ENCODE measurements around the gene WBP1. TPM values are rescaled to one million over a fixed set of nuclear protein-coding genes. Genes with fewer than 3 reads are reported as not detected.
A peak's percentile ranks its signal among the peaks of the same experiment; 100 is the strongest.

WBP1 gene
- total RNA-seq, 1 experiment from 2014 or later, result 66.0 TPM

DNA sequence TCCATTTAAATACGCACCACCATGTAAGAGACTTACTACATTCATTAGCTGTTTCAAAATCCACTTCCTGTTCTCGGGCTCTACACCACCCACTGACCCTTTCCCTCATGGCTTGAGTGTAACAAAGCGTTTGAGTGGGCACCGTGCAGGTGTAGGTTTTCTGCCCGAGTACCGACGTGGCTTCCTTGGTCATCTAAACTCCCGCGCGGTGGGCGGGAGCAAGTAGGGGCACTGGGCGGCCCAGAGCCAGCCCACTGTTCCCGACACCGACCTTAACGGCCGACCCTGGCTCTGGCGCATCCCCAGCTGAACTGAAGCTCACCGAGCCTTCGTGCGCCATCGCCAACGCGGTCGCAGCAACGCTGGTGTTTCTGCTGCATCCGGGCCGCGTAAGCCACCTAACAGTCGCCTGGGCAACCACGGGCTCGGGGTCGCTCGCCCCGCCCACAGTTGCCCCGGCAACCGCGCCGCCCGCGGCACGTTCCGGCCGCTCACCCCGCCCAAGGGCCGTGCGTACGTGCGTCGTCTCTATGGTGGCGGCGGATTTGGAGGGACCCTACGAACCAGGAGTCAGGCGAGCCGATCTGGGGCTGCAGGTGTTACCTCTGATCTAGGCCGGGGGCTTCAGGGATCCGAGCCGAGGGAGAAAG, 36.9 kb upstream of the WBP1 start, which contains the start of the genes C2orf81 and WDR54 (continued):
- TF ChIP-seq, protein P1, sequence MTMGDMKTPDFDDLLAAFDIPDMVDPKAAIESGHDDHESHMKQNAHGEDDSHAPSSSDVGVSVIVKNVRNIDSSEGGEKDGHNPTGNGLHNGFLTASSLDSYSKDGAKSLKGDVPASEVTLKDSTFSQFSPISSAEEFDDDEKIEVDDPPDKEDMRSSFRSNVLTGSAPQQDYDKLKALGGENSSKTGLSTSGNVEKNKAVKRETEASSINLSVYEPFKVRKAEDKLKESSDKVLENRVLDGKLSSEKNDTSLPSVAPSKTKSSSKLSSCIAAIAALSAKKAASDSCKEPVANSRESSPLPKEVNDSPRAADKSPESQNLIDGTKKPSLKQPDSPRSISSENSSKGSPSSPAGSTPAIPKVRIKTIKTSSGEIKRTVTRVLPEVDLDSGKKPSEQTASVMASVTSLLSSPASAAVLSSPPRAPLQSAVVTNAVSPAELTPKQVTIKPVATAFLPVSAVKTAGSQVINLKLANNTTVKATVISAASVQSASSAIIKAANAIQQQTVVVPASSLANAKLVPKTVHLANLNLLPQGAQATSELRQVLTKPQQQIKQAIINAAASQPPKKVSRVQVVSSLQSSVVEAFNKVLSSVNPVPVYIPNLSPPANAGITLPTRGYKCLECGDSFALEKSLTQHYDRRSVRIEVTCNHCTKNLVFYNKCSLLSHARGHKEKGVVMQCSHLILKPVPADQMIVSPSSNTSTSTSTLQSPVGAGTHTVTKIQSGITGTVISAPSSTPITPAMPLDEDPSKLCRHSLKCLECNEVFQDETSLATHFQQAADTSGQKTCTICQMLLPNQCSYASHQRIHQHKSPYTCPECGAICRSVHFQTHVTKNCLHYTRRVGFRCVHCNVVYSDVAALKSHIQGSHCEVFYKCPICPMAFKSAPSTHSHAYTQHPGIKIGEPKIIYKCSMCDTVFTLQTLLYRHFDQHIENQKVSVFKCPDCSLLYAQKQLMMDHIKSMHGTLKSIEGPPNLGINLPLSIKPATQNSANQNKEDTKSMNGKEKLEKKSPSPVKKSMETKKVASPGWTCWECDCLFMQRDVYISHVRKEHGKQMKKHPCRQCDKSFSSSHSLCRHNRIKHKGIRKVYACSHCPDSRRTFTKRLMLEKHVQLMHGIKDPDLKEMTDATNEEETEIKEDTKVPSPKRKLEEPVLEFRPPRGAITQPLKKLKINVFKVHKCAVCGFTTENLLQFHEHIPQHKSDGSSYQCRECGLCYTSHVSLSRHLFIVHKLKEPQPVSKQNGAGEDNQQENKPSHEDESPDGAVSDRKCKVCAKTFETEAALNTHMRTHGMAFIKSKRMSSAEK (CRISPR knock-in tag; IDR thresholded peaks at IDR 0.05; ENCODE audit: borderline replicate concordance), result no peak
- TF ChIP-seq GRHL2 (CRISPR knock-in tag; IDR thresholded peaks at IDR 0.05; ENCODE audit: insufficient replicate concordance, severe bottlenecking) (no peak), GTF2I (CRISPR knock-in tag; conservative IDR thresholded peaks at IDR 0.05) (no peak), ZNF396 (CRISPR knock-in tag; IDR thresholded peaks at IDR 0.05; ENCODE audit: borderline replicate concordance) (no peak), ZNF219 (CRISPR knock-in tag; IDR thresholded peaks at IDR 0.05; ENCODE audit: borderline replicate concordance) (no peak), IRF2 (CRISPR knock-in tag; IDR thresholded peaks at IDR 0.05; ENCODE audit: borderline replicate concordance, low read depth) (no peak), ZBTB21 (CRISPR knock-in tag; IDR thresholded peaks at IDR 0.05; ENCODE audit: borderline replicate concordance) (no peak)
- TF ChIP-seq, protein P2, sequence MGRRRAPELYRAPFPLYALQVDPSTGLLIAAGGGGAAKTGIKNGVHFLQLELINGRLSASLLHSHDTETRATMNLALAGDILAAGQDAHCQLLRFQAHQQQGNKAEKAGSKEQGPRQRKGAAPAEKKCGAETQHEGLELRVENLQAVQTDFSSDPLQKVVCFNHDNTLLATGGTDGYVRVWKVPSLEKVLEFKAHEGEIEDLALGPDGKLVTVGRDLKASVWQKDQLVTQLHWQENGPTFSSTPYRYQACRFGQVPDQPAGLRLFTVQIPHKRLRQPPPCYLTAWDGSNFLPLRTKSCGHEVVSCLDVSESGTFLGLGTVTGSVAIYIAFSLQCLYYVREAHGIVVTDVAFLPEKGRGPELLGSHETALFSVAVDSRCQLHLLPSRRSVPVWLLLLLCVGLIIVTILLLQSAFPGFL (CRISPR knock-in tag; IDR thresholded peaks at IDR 0.05; ENCODE audit: borderline replicate concordance), result no peak
- TF ChIP-seq, protein P3, sequence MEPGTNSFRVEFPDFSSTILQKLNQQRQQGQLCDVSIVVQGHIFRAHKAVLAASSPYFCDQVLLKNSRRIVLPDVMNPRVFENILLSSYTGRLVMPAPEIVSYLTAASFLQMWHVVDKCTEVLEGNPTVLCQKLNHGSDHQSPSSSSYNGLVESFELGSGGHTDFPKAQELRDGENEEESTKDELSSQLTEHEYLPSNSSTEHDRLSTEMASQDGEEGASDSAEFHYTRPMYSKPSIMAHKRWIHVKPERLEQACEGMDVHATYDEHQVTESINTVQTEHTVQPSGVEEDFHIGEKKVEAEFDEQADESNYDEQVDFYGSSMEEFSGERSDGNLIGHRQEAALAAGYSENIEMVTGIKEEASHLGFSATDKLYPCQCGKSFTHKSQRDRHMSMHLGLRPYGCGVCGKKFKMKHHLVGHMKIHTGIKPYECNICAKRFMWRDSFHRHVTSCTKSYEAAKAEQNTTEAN (CRISPR knock-in tag; IDR thresholded peaks at IDR 0.05), result no peak
- TF ChIP-seq, protein P4, sequence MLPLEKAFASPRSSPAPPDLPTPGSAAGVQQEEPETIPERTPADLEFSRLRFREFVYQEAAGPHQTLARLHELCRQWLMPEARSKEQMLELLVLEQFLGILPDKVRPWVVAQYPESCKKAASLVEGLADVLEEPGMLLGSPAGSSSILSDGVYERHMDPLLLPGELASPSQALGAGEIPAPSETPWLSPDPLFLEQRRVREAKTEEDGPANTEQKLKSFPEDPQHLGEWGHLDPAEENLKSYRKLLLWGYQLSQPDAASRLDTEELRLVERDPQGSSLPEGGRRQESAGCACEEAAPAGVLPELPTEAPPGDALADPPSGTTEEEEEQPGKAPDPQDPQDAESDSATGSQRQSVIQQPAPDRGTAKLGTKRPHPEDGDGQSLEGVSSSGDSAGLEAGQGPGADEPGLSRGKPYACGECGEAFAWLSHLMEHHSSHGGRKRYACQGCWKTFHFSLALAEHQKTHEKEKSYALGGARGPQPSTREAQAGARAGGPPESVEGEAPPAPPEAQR (CRISPR knock-in tag; IDR thresholded peaks at IDR 0.05), result no peak
- TF ChIP-seq, protein P5, sequence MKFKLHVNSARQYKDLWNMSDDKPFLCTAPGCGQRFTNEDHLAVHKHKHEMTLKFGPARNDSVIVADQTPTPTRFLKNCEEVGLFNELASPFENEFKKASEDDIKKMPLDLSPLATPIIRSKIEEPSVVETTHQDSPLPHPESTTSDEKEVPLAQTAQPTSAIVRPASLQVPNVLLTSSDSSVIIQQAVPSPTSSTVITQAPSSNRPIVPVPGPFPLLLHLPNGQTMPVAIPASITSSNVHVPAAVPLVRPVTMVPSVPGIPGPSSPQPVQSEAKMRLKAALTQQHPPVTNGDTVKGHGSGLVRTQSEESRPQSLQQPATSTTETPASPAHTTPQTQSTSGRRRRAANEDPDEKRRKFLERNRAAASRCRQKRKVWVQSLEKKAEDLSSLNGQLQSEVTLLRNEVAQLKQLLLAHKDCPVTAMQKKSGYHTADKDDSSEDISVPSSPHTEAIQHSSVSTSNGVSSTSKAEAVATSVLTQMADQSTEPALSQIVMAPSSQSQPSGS (CRISPR knock-in tag; IDR thresholded peaks at IDR 0.05; ENCODE audit: borderline replicate concordance, low read depth), result no peak

DNA sequence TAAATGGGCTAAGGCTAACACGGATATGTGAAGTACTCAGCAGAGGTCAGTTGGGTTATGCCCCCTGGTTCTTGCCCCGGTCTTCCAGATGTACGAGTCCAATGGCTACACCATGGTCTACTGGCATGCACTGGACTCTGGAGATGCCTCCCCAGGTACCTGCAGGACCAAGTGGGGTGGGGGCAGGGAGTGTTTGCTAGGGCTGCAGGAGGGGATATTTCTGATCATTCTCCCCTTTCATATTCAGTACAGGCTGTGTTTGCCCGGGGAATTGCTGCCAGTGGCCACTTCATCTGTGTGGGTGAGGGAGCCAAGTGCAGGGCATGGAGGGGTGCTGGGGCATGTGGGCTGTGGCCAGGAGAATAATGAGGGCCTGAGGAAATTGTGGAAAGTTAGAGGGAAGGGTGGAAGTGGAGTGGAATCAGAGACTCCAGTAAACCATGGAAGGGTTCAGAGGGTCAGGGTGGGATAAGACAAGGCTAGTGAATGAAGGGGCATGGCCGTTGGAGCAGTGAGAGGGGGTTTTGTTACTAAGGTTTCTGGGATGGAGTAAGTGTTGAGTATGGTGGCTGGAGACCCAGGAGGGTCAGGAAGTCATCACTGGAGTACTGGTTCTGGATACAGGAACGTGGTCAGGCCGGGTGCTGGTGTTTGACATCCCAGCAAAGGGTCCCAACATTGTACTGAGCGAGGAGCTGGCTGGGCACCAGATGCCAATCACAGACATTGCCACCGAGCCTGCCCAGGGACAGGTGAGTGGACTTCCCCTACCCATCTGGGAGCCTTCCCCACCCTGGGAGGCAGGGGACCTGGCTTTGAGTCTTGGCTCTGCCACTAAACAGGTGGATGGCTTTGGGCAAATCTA, 34.8 kb upstream of the WBP1 start:
- TF ChIP-seq ZNF416 (CRISPR knock-in tag; IDR thresholded peaks at IDR 0.05) (0 out of 2 replicates have a peak, but pooled peaks have one; percentile 9), ZNF138 (CRISPR knock-in tag; conservative IDR thresholded peaks at IDR 0.05) (no peak)
- Mint-ChIP-seq H3K27me3 (ENCODE audit: low read depth) (peaks cover 48% of the 10 kb centered on the region), H3K27ac (no peak overlapping the region), H3K9me3 (no peaks in the 10 kb centered on the region), H3K4me3 (peak overlapping the region; percentile 99), H3K36me3 (peaks cover 34% of the 10 kb centered on the region), H3K4me1 (peaks cover 14% of the 10 kb centered on the region)
- CTCF ChIA-PET, result no interaction called here
- DNase-seq (ENCODE audit: low spot score) (no peak), ATAC-seq (no peak)
- POLR2A ChIA-PET, result interaction anchor here (0.7 kb wide), 1 partner anchor 35 kb away, joined by 4 read pairs; the partner anchor contains the start of gene WBP1
